Thyroid gland (tissue), 4 donors: ENCODE measurements around the gene COL24A1. TPM values are rescaled to one million over a fixed set of nuclear protein-coding genes. Genes with fewer than 3 reads are reported as not detected.

Experiments used
- DNase-seq, 2 donors: peaks; one replicate each; pipeline ENCODE4 v3.0.0-alpha.2; 2019
- H3K27ac ChIP-seq, 3 donors: fragments of 200-600 bp; sonication (generic); 1 replicate in 2 of 3; 2 replicates in 1 of 3; pipeline ENCODE4 v1.5.1; 2016 to 2019; ENCODE audit warnings: mild to moderate bottlenecking in 1 of 3, moderate library complexity in 1 of 3
- H3K27me3 ChIP-seq: fragments of 200-600 bp; sonication (generic); one replicate; pipeline ENCODE4 v1.5.1; 2019
- H3K36me3 ChIP-seq, 2 donors: fragments of 200-600 bp; sonication (generic); one replicate each; pipeline ENCODE4 v1.5.1; 2016 to 2019
- H3K4me1 ChIP-seq, 2 donors: fragments of 200-600 bp; sonication (generic); one replicate each; pipeline ENCODE4 v1.5.1; 2017 to 2019
- H3K4me3 ChIP-seq, 3 donors: fragments of 200-600 bp; sonication (generic); replicated peaks in 1 of 3; 1 replicate in 2 of 3; 2 replicates in 1 of 3; pipeline ENCODE4 v1.5.1; 2016; ENCODE audit warnings: mild to moderate bottlenecking in 1 of 3
- H3K9me3 ChIP-seq: fragments of 200-600 bp; sonication (generic); one replicate; pipeline ENCODE4 v1.5.1; 2017
- POLR2A ChIP-seq, 2 donors: fragments of 450-650 bp; IDR thresholded peaks; one replicate each; pipeline ENCODE4 v1.6.1; 2017; ENCODE audit warnings: antibody characterized with exemption in 2 of 2, mild to moderate bottlenecking in 2 of 2, moderate library complexity in 1 of 2
- WGBS, 2 donors: methylation state at CpG; one replicate each; pipeline ENCODE4 v1.1.5; 2017; 5-methylcytosine and 5-hydroxymethylcytosine counted together
- intact Hi-C: fragments of 100-400 bp; cut with DNase I; formaldehyde crosslinking; loops from one replicate; pipeline ENCODE4 v1.15.1; 2023
- total RNA-seq, 4 donors: library from RNA; depleted of rRNA; stranded (reverse); fragments of >200 nt; gene quantifications; one replicate each; pipeline ENCODE4 v1.2.3, GENCODE V29; 2016
- TF ChIP-seq, protein P1 (sequence below), 6 experiments: fragments of 200-600 bp in 3 of 6; fragments of 450-650 bp in 3 of 6; sonication (generic) in 3 of 6; IDR thresholded peaks; one replicate each; pipeline ENCODE4 v1.5.1; 2016 to 2019; ENCODE audit warnings: antibody characterized with exemption in 6 of 6, mild to moderate bottlenecking in 2 of 6, inconsistent platforms in 1 of 6, moderate library complexity in 1 of 6

COL24A1 gene
- total RNA-seq, 4 donors from 2014 or later = 0.27 to 0.89 (median 0.46) TPM

DNA sequence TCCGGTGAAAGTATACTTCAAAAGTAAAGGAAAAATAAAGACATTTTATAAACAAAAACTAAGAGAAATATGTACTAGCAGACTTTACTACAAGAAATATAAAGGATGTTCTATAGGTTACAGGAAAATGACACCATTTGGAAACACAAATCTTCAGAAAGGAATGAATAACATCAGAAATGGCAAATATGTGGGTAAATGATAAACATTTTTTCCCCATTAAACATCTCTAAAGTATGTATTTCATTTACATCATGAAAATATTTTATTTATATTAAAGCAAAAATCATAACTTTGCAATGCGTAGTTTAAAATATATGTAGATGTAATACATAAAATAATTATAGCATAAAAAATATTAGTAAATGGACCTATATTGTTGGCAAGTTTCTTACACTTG, 264.2 kb downstream of the COL24A1 start:
- H3K36me3 ChIP-seq = no peaks in the 10 kb centered on the region
- H3K4me1 ChIP-seq = no peaks in the 10 kb centered on the region
- intact Hi-C loops = no loop called here
- DNase-seq = no peak
- no peak overlapping the region for H3K27ac ChIP-seq
- H3K9me3 ChIP-seq = no peaks in the 10 kb centered on the region
- H3K27me3 ChIP-seq = no peaks in the 10 kb centered on the region
- H3K4me3 ChIP-seq = no peak overlapping the region
- TF ChIP-seq, protein P1, sequence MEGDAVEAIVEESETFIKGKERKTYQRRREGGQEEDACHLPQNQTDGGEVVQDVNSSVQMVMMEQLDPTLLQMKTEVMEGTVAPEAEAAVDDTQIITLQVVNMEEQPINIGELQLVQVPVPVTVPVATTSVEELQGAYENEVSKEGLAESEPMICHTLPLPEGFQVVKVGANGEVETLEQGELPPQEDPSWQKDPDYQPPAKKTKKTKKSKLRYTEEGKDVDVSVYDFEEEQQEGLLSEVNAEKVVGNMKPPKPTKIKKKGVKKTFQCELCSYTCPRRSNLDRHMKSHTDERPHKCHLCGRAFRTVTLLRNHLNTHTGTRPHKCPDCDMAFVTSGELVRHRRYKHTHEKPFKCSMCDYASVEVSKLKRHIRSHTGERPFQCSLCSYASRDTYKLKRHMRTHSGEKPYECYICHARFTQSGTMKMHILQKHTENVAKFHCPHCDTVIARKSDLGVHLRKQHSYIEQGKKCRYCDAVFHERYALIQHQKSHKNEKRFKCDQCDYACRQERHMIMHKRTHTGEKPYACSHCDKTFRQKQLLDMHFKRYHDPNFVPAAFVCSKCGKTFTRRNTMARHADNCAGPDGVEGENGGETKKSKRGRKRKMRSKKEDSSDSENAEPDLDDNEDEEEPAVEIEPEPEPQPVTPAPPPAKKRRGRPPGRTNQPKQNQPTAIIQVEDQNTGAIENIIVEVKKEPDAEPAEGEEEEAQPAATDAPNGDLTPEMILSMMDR (IDR thresholded peaks at IDR 0.05) = no peak
- TF ChIP-seq POLR2A (IDR thresholded peaks at IDR 0.05) = no peak
- 94 to 95% methylated on average over 2 of the region's 2 CpGs for WGBS, 2 donors

- H3K9me3 ChIP-seq = no peaks in the 10 kb centered on the region
- intact Hi-C loops = loop anchor here (10.0 kb wide), 1 partner anchor 585 kb away; no protein-coding TSS in a partner anchor
- H3K4me1 ChIP-seq = no peaks in the 10 kb centered on the region
- WGBS, 2 donors = 98% methylated on average over 2 of the region's 2 CpGs
- no peak overlapping the region for H3K4me3 ChIP-seq
- no peaks in the 10 kb centered on the region for H3K36me3 ChIP-seq
- no peaks in the 10 kb centered on the region for H3K27me3 ChIP-seq
- DNase-seq = no peak
- TF ChIP-seq POLR2A (IDR thresholded peaks at IDR 0.05) = no peak
- TF ChIP-seq, protein P1 (IDR thresholded peaks at IDR 0.05) = no peak
- H3K27ac ChIP-seq = no peak overlapping the region
Observed at GRCh38 chr1:85889870-85890269, 266.7 kb downstream of the COL24A1 start.

DNA sequence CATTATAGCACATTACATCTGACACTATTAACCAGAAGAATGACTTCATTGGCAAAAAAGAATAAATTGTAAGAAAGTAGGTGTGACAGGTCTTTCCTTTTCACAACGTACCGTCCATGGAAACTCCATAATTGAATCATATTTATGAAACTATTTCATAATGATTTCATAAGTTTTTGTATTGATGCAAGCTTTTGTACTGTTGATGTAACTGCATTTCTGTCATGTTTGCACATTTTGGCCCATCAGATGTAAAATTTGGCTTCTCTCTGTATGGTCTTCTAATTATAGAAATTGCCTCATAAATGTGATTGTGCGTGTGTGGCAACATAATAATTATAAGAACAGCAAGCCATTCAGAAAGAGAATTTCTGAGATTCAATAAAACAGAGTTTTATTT, 267.7 kb downstream of the COL24A1 start:
- Histone ChIP-seq H3K4me1 (no peaks in the 10 kb centered on the region), H3K27me3 (no peaks in the 10 kb centered on the region), H3K27ac (no peak overlapping the region), H3K4me3 (no peak overlapping the region), H3K36me3 (no peaks in the 10 kb centered on the region), H3K9me3 (no peaks in the 10 kb centered on the region)
- TF ChIP-seq, protein P1 (IDR thresholded peaks at IDR 0.05) = no peak
- no peak for TF ChIP-seq POLR2A (IDR thresholded peaks at IDR 0.05)
- intact Hi-C loops = loop anchor here (10.0 kb wide), 1 partner anchor 584 kb away; no protein-coding TSS in a partner anchor
- 86% methylated on average over 3 of the region's 3 CpGs for WGBS, 2 donors
- DNase-seq = no peak

- intact Hi-C loops = loop anchor here (10.0 kb wide), 1 partner anchor 580 kb away; no protein-coding TSS in a partner anchor
- DNase-seq = no peak
- Histone ChIP-seq H3K36me3 (no peaks in the 10 kb centered on the region), H3K27ac (no peak overlapping the region), H3K4me3 (no peak overlapping the region), H3K27me3 (no peaks in the 10 kb centered on the region), H3K9me3 (no peaks in the 10 kb centered on the region), H3K4me1 (no peaks in the 10 kb centered on the region)
- TF ChIP-seq POLR2A (IDR thresholded peaks at IDR 0.05) = no peak
- TF ChIP-seq, protein P1 (IDR thresholded peaks at IDR 0.05) = peak in 3 of 6 experiments; percentile 22 to 58 (median 39)
- WGBS, 2 donors = 44 to 63% methylated on average over 1 of the region's 1 CpG
Observed at GRCh38 chr1:85884372-85885035, 272.1 kb downstream of the COL24A1 start.

DNA sequence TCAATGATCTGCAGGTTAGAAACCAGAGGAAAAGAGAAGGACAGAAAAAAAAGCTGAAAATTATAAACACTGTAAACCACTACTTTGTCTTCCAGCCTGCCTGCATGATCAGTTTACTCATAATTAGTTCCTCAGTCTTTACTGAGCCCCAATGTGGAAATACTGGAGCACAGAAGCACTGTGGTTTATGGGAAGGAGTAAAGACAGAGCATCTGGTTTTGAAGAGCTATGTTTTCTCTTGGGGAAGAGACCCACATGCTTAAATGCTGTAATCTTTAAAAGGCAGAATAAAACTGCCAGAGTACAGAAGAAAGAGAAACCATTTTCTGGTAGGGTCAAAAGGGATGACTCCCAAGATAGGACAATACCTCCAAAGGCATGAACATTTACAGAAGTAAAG, 289.4 kb downstream of the COL24A1 start:
- Histone ChIP-seq H3K36me3 (no peaks in the 10 kb centered on the region), H3K9me3 (no peaks in the 10 kb centered on the region), H3K4me1 (no peaks in the 10 kb centered on the region), H3K27me3 (no peaks in the 10 kb centered on the region), H3K4me3 (no peak overlapping the region), H3K27ac (no peak overlapping the region)
- no peak for DNase-seq
- TF ChIP-seq, protein P1 (IDR thresholded peaks at IDR 0.05) = no peak
- no peak for TF ChIP-seq POLR2A (IDR thresholded peaks at IDR 0.05)
- intact Hi-C loops = no loop called here
